ENCODE results near the gene TBX19.

GRCh38 chr1:168256164-168256563 lies 24.5 kb upstream of the TBX19 start:
- TF ChIP-seq ARNT (IDR thresholded peaks at IDR 0.05) = no peak
- no peak for TF ChIP-seq CTBP1 (IDR thresholded peaks at IDR 0.05; ENCODE audit: borderline replicate concordance)
- no peak for TF ChIP-seq ZNF384 (IDR thresholded peaks at IDR 0.05)
- TF ChIP-seq FOXM1 (IDR thresholded peaks at IDR 0.05; ENCODE audit: borderline replicate concordance) = no peak
- no peak for TF ChIP-seq SP1 (IDR thresholded peaks at IDR 0.05)
- TF ChIP-seq PKNOX1 (IDR thresholded peaks at IDR 0.05) = no peak
- TF ChIP-seq BHLHE40 (IDR thresholded peaks at IDR 0.05; ENCODE audit: borderline replicate concordance) = no peak
- no peak for TF ChIP-seq FOXK2 (IDR thresholded peaks at IDR 0.05)
- TF ChIP-seq TARDBP (IDR thresholded peaks at IDR 0.05) = no peak
- TF ChIP-seq ELF4 (IDR thresholded peaks at IDR 0.05) = no peak
- no peak for TF ChIP-seq NFRKB (IDR thresholded peaks at IDR 0.05)
- TF ChIP-seq SUZ12 (IDR thresholded peaks at IDR 0.05) = no peak

Measured in HEK293T (cell line).